ENCODE data around the gene RAB4B. TPM values are rescaled to one million over a fixed set of nuclear protein-coding genes. Genes with fewer than 3 reads are reported as not detected.
A peak's percentile ranks its signal among the peaks of the same experiment; 100 is the strongest.
"Not testable (repeated sequence)": the region's sequence is repeated elsewhere in the genome, so short reads cannot be mapped to it uniquely, and the experiment has no call there.

Gene RAB4B
- total RNA-seq, 1 donor from 2014 or later: 23.4 TPM

DNA sequence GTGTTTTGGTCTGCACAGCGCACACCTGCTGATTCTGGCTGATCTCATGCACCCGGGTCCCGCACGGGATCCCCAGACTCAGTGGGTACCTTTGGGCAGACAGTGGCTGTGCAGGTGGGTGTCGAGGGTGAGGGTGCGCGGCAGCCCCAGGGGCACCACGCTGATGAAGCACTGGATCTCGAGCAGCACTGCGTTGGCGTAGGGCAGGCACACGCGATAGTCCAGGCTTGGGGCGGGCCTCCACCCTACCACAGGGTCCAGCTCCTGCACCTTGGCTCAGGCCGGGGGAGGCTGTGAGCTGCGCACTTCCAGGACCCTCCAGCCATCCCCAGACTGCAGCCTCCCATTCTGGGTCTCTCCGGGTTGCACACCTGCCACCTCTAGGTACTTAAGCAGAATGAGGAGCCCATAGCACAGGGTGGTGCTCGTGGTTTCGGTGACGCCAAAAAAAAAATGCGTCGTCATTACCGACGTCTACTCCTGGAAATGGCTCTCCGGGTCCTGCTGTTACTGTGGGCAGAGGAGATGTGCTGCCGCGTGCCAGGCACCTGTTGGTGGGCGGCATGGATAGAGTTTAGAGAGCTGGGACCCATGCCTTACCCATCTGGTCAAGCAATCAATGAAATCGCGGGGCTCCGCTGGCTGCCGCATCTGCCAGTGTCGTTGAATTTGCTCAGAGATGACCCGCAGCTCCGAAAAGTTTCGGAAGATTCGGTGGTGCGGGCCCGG lies 31.5 kb downstream of the RAB4B start:
- Mint-ChIP-seq H3K27ac (ENCODE audit: unreplicated experiment) (peak overlapping the region; percentile 45), H3K4me3 (ENCODE audit: unreplicated experiment) (peak overlapping the region; percentile 16), H3K4me1 (ENCODE audit: low read depth) (peaks cover 72% of the 10 kb centered on the region), H3K27me3 (ENCODE audit: low read depth) (no peaks in the 10 kb centered on the region), H3K36me3 (ENCODE audit: low read depth) (peaks cover 11% of the 10 kb centered on the region), H3K9me3 (ENCODE audit: low read depth) (no peaks in the 10 kb centered on the region)
- TF ChIP-seq, protein P1, sequence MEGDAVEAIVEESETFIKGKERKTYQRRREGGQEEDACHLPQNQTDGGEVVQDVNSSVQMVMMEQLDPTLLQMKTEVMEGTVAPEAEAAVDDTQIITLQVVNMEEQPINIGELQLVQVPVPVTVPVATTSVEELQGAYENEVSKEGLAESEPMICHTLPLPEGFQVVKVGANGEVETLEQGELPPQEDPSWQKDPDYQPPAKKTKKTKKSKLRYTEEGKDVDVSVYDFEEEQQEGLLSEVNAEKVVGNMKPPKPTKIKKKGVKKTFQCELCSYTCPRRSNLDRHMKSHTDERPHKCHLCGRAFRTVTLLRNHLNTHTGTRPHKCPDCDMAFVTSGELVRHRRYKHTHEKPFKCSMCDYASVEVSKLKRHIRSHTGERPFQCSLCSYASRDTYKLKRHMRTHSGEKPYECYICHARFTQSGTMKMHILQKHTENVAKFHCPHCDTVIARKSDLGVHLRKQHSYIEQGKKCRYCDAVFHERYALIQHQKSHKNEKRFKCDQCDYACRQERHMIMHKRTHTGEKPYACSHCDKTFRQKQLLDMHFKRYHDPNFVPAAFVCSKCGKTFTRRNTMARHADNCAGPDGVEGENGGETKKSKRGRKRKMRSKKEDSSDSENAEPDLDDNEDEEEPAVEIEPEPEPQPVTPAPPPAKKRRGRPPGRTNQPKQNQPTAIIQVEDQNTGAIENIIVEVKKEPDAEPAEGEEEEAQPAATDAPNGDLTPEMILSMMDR (IDR thresholded peaks at IDR 0.05): no peak
- DNase-seq (ENCODE audit: low spot score): no peak

DNA sequence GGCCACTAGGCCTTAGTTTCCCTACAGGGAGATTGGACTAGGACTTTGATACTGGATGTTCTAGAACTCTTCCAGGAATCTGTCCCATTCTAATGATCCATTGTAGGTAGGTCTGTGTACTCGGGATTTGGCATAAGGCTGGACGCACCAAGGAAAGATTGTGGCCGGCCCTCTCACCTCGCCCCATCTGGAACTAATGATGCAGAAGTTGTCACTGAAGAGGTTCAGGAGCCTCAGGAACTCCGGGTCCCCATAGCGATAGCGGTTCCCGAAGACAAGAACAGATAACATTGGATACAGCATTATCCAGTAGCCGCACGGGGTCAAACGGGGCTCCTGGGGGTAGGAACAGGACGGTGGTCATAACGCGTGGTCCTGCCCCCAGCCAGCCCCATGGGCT lies 32.1 kb downstream of the RAB4B start:
- Mint-ChIP-seq H3K36me3 (ENCODE audit: low read depth) (peaks cover 11% of the 10 kb centered on the region), H3K27me3 (ENCODE audit: low read depth) (no peaks in the 10 kb centered on the region), H3K4me3 (ENCODE audit: unreplicated experiment) (peak overlapping the region; percentile 85), H3K4me1 (ENCODE audit: low read depth) (peaks cover 66% of the 10 kb centered on the region), H3K27ac (ENCODE audit: unreplicated experiment) (peak overlapping the region; percentile 45), H3K9me3 (ENCODE audit: low read depth) (no peaks in the 10 kb centered on the region)
- TF ChIP-seq, protein P1 (IDR thresholded peaks at IDR 0.05): no peak
- no peak for DNase-seq (ENCODE audit: low spot score)

DNA sequence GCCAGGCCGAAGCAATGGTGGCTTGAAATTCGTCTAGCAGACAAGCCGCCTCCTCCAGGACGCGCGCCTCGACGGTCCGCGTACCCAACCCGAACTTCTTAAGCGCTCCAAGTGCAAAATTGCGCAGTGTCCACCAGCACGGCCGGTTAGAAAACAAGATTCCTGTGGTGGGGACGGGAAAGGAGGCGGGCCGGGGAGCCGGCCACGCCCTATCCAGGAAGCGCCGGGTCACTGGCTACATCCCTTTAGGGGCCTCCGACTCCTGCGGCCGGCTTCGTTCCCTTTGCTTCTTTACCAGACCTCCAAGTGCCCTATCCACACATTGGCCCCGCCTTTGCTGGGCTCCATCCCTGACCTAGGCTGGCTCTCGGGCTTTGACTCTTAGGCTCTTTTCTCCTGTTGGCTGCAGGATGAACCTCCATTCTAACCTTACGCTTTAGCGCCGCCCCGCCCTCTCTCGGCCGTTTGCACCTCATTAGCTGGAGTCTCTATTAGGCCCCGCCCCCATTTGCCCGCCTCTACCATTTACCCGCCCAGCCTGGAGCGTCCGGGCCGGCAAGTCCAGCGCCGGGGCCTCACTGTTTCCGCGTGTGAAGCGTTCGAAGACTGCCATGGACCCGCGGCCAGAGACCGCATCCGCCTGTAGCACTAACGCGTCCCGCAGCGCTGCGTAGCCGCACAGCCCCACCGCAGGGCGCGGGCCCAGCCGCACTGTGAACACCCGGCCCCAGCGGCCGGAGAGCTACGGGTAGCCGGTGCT lies 32.8 kb downstream of the RAB4B start:
- Mint-ChIP-seq H3K36me3 (ENCODE audit: low read depth) (peaks cover 11% of the 10 kb centered on the region), H3K4me1 (ENCODE audit: low read depth) (peaks cover 59% of the 10 kb centered on the region), H3K4me3 (ENCODE audit: unreplicated experiment) (peak overlapping the region; percentile 85), H3K27ac (ENCODE audit: unreplicated experiment) (peak overlapping the region; percentile 92)
- H3K9me3 Mint-ChIP-seq (ENCODE audit: low read depth); H3K27me3 Mint-ChIP-seq (ENCODE audit: low read depth); DNase-seq (ENCODE audit: low spot score): not testable (repeated sequence)
- TF ChIP-seq, protein P1 (IDR thresholded peaks at IDR 0.05): peak; percentile 9

DNA sequence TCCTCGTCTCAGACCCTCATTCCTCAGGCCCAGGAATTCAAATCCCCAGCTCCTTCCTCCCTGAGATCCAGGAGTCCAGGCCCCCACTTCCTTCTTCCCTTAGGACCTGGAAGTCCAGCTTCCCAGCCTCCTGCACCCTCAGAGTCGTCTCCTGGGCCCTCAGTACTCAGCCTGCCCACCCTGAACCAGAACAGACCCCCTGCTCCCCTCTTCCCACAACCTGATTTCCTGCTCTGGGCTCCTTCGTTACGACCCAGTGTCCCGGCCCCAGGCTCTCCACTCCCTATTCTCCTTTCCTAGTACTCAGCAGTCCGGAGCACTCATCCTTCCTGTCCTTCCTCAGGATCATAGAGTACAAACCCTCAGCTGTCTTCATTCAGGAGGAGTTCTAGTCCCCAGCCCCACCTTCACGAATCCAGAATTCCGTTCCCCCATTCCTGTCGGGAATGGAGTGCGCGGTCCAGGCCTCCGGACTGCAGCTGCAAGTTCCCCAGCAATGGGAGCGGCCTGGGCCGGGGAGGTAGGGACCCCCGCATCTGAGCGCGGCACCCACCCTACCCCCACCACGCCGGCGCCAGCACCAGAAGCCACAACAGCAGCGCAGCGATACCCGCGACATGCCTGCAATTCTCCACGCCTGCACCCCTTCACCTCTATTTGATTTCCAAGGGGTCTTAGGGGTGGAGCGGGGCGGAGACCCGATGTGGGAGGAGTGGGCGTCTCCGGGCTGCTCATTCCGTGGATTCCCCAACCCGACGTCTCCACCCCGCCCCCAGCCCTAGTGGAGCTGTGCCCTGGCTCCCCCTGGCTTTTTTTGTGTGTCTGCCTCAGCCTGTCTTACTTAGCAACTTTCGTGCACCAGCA lies 33.7 kb downstream of the RAB4B start:
- H3K4me1 Mint-ChIP-seq (ENCODE audit: low read depth): peaks cover 50% of the 10 kb centered on the region

DNA sequence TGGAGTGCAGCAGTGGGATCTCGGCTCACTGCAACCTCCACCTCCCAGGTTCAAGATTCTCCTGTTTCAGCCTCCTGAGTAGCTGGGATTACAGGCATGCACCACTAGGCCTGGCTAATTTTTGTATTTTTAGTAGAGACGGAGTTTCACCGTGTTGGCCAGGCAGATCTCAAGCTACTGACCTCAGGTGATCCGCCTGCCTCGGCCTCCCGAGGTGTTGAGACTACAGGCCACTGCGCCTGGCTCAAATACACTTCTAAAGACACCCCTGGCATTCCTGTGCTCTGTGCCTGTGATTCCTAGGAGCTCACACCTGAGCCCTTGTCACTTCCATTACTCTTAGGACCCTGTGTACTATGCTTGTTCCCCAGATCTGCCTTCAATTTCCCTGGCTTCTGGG lies 34.5 kb downstream of the RAB4B start:
- not testable (repeated sequence) for H3K36me3 Mint-ChIP-seq (ENCODE audit: low read depth); DNase-seq (ENCODE audit: low spot score)

More for the DNA sequence above, 33.7 kb downstream of the RAB4B start:
- no peak for DNase-seq (ENCODE audit: low spot score)
- H3K27ac Mint-ChIP-seq (ENCODE audit: unreplicated experiment): peak overlapping the region; percentile 59
- H3K27me3 Mint-ChIP-seq (ENCODE audit: low read depth): no peaks in the 10 kb centered on the region
- no peaks in the 10 kb centered on the region for H3K9me3 Mint-ChIP-seq (ENCODE audit: low read depth)
- H3K4me3 Mint-ChIP-seq (ENCODE audit: unreplicated experiment): peak overlapping the region; percentile 85
- peaks cover 11% of the 10 kb centered on the region for H3K36me3 Mint-ChIP-seq (ENCODE audit: low read depth)
- TF ChIP-seq, protein P1 (IDR thresholded peaks at IDR 0.05): peak; percentile 5

More for the DNA sequence above, 34.5 kb downstream of the RAB4B start:
- H3K4me1 Mint-ChIP-seq (ENCODE audit: low read depth): peaks cover 44% of the 10 kb centered on the region
- H3K9me3 Mint-ChIP-seq (ENCODE audit: low read depth); H3K27me3 Mint-ChIP-seq (ENCODE audit: low read depth); H3K4me3 Mint-ChIP-seq (ENCODE audit: unreplicated experiment): not testable (repeated sequence)
- H3K27ac Mint-ChIP-seq (ENCODE audit: unreplicated experiment): peak overlapping the region; percentile 85
